K562 (cell line): ENCODE data around the gene PRR36. TPM values are rescaled to one million over a fixed set of nuclear protein-coding genes. Genes with fewer than 3 reads are reported as not detected.

Experiments used
- ATAC-seq: fragments of 200-7000 bp; cut with Tn5 transposase; 3 replicates; pipeline ENCODE4 v1.9.1; 2020; ENCODE audit warnings: moderate library complexity
- BruUV-seq: library from RNA; stranded (reverse); fragments of 400-500 nt; replicated peaks from 2 replicates; lab custom pipeline; 2021; lab: Mats Ljungman, UMichigan
- CTCF ChIA-PET: fragments of 300-600 bp; formaldehyde crosslinking; extraction: SDS; loops from one replicate; lab custom pipeline; 2021; ENCODE audit warnings: low intra/inter-chr PET ratio; lab: Yijun Ruan, JAX
- POLR2A ChIA-PET: fragments of 300-600, 350-650 bp; sonication (Branson Sonifier 250); formaldehyde crosslinking; extraction: SDS; loops from one replicate; lab custom pipeline; 2021; ENCODE audit warnings: antibody characterized with exemption, inconsistent platforms; lab: Yijun Ruan, JAX
- DNase-seq, 4 experiments: peaks; one replicate each; pipeline versions ENCODE4 v3.0.0 to v3.0.0-alpha.2; 2011 to 2018; ENCODE audit warnings: low spot score in 3 of 4, mixed read lengths in 3 of 4; ENCODE audit errors: extremely low read depth in 1 of 4
- FAIRE-seq: peaks from 2 replicates; lab custom pipeline; 2011; peaks lifted over from hg19 to GRCh38; lab: Jason Lieb, UNC
- H2AFZ ChIP-seq: 2 replicates; pipeline ENCODE4 v1.6.0; 2011; ENCODE audit warnings: low read depth, low read length, control low read depth, inconsistent platforms
- H3K27ac ChIP-seq: fragments of 200-600 bp; 3 replicates; pipeline ENCODE4 v1.8.0; 2011; ENCODE audit warnings: low read depth, mild to moderate bottlenecking, control low read depth, inconsistent platforms, low read length, moderate library complexity, mixed read lengths; ENCODE audit errors: extremely low read depth
- H3K27me3 ChIP-seq, 2 experiments: fragments of 300-600 bp in 1 of 2; 2 replicates in 1 of 2; 3 replicates in 1 of 2; pipeline versions ENCODE4 v1.6.0 to v1.8.0; 2011; ENCODE audit warnings: inconsistent platforms in 2 of 2, low read length in 2 of 2, mild to moderate bottlenecking in 1 of 2, mixed read lengths in 1 of 2, moderate library complexity in 1 of 2; ENCODE audit not compliant: control insufficient read depth in 2 of 2, insufficient read depth in 2 of 2
- H3K36me3 ChIP-seq: fragments of 300-600 bp; 3 replicates; pipeline ENCODE4 v1.8.0; 2011; ENCODE audit warnings: mild to moderate bottlenecking, low read length, inconsistent platforms; ENCODE audit not compliant: control insufficient read depth, insufficient read depth
- H3K4me1 ChIP-seq, 2 experiments: fragments of 200-600 bp in 1 of 2; replicated peaks in 1 of 2; 2 replicates in 1 of 2; 3 replicates in 1 of 2; pipeline versions ENCODE4 v1.5.1 to v1.8.0; 2011; ENCODE audit warnings: inconsistent platforms in 2 of 2, low read length in 2 of 2, mild to moderate bottlenecking in 1 of 2, mixed read lengths in 1 of 2, moderate library complexity in 1 of 2; ENCODE audit not compliant: control insufficient read depth in 2 of 2, insufficient read depth in 2 of 2
- H3K4me2 ChIP-seq: 2 replicates; pipeline ENCODE4 v1.6.1; 2011; ENCODE audit warnings: low read length, control low read depth, inconsistent platforms, mixed read lengths; ENCODE audit not compliant: insufficient read depth
- H3K4me3 ChIP-seq: fragments of 200-600 bp; sonication (generic), shearing (Covaris generic); 2 replicates; pipeline ENCODE4 v1.5.1; 2016; ENCODE audit warnings: control low read depth, inconsistent platforms
- H3K79me2 ChIP-seq: fragments of 200-600 bp; 3 replicates; pipeline ENCODE4 v1.8.0; 2011; ENCODE audit warnings: low read length, inconsistent platforms; ENCODE audit not compliant: control insufficient read depth, insufficient read depth
- H3K9ac ChIP-seq, 2 experiments: 2 replicates each; pipeline versions ENCODE4 v1.6.0 to v1.6.1; 2011; ENCODE audit warnings: low read depth in 2 of 2, low read length in 2 of 2, control low read depth in 1 of 2, inconsistent platforms in 1 of 2, mild to moderate bottlenecking in 1 of 2, mixed read lengths in 1 of 2; ENCODE audit not compliant: insufficient read depth in 1 of 2
- H3K9me1 ChIP-seq: one replicate; pipeline ENCODE4 v1.6.0; 2011; ENCODE audit warnings: inconsistent platforms, mild to moderate bottlenecking, low read length, moderate library complexity; ENCODE audit not compliant: control insufficient read depth, insufficient read depth
- H3K9me3 ChIP-seq: replicated peaks from 2 replicates; pipeline ENCODE4 v1.5.1; 2011; ENCODE audit warnings: low read depth, low read length, inconsistent platforms; ENCODE audit not compliant: control insufficient read depth, insufficient read depth
- H4K20me1 ChIP-seq: replicated peaks from 2 replicates; pipeline ENCODE4 v1.6.1; 2011; ENCODE audit warnings: low read length, inconsistent platforms, mixed read lengths; ENCODE audit not compliant: control insufficient read depth, insufficient read depth
- CBX5 ChIP-seq: IDR thresholded peaks from 2 replicates; pipeline ENCODE4 v1.6.1; 2014; ENCODE audit warnings: low read depth, borderline replicate concordance
- GTF2E2 ChIP-seq: fragments of 200-800 bp; sonication (Bioruptor generic); IDR thresholded peaks from 2 replicates; pipeline ENCODE4 v1.6.1; 2016; ENCODE audit warnings: missing genetic modification characterization, missing compliant biosample characterization
- IRF9 ChIP-seq: fragments of 450-650 bp; IDR thresholded peaks from 2 replicates; pipeline ENCODE4 v1.6.1; 2016; ENCODE audit warnings: missing biosample characterization, missing genetic modification characterization
- JUN ChIP-seq, 2 experiments: sonication (generic) in 1 of 2; formaldehyde crosslinking in 1 of 2; IDR thresholded peaks; 2 replicates each; pipeline versions ENCODE4 v1.6.1 to v1.8.0; 2012 to 2022; ENCODE audit warnings: borderline replicate concordance in 2 of 2, mild to moderate bottlenecking in 2 of 2, improper control_type of control experiment in 1 of 2, low read depth in 1 of 2, low read length in 1 of 2, missing genetic modification reagents in 1 of 2
- UBTF ChIP-seq, 2 experiments: IDR thresholded peaks; 2 replicates each; pipeline ENCODE4 v1.6.1; 2012; ENCODE audit warnings: improper control_type of control experiment in 2 of 2, low read depth in 2 of 2, low read length in 2 of 2, borderline replicate concordance in 1 of 2
- ZEB2 ChIP-seq: fragments of 450-650 bp; IDR thresholded peaks from 2 replicates; pipeline ENCODE4 v1.6.1; 2016
- ZHX1 ChIP-seq: fragments of 150-350 bp; conservative IDR thresholded peaks from 2 replicates; pipeline ENCODE4 v1.6.1; 2014; ENCODE audit warnings: low read length
- WGBS: fragments of 100-300 bp; shearing (Covaris generic); methylation state at CpG from one replicate; pipeline ENCODE4 v1.1.6; 2016; ENCODE audit warnings: low coverage, mixed read lengths; ENCODE audit not compliant: insufficient coverage; ENCODE audit errors: missing lambda C conversion rate; 5-methylcytosine and 5-hydroxymethylcytosine counted together
- in situ Hi-C: fragments of 300-500 bp; cut with MboI; formaldehyde crosslinking; loops from 4 replicates; pipeline ENCODE4 v1.15.0; 2018; ENCODE audit warnings: inconsistent platforms, mixed read lengths
- intact Hi-C: fragments of 100-400 bp; cut with micrococcal nuclease; formaldehyde crosslinking; loops from 2 replicates; pipeline ENCODE4 v1.14.2; 2022
- polyA plus RNA-seq, 8 experiments: library from polyadenylated mRNA; depleted of rRNA in 4 of 8; stranded (reverse) in 5 of 8; unstranded in 3 of 8; fragments of >200 nt; fragmentation: Nextera tagmentation in 2 of 8; fragmentation: Illumina TruSeq in 1 of 8; extraction: Ambion mirVana in 2 of 8; extraction: Trizol in 1 of 8; gene quantifications; 2 replicates each; pipeline versions ENCODE4 v1.2.1 to v1.2.3, GENCODE V29; 2011 to 2014; ENCODE audit warnings: inconsistent platforms in 1 of 8, missing spikeins in 1 of 8
- total RNA-seq, 7 experiments: library from RNA; depleted of rRNA in 6 of 7; stranded (reverse); fragments of >200 nt in 6 of 7; fragmentation: Illumina TruSeq in 2 of 7; extraction: Trizol in 2 of 7; gene quantifications; 2 replicates each; pipeline versions ENCODE4 v1.2.1 to v1.2.3, GENCODE V29; 2011 to 2021; ENCODE audit warnings: low replicate concordance in 1 of 7

Gene PRR36
- total and polyA plus RNA-seq, 9 of the 15 experiments (the other 6 are each of a cell fraction or from before 2014, with no cell fraction given) = 0.05 to 0.42 (median 0.06) TPM; not detected in 6

- H3K4me1 ChIP-seq = no peaks in the 10 kb centered on the region
- CTCF ChIA-PET = no interaction called here
- in situ Hi-C loops = no loop called here
- no peaks in the 10 kb centered on the region for H4K20me1 ChIP-seq
- no peaks in the 10 kb centered on the region for H3K36me3 ChIP-seq
- H2AFZ ChIP-seq = no peak overlapping the region
- 4% methylated on average over 4 of the region's 4 CpGs for whole genome bisulfite sequencing
- no peak overlapping the region for H3K9ac ChIP-seq
- no peaks in the 10 kb centered on the region for H3K9me1 ChIP-seq
- POLR2A ChIA-PET = no interaction called here
- peaks cover 8 to 18% of the 10 kb centered on the region in 2 experiments for H3K27me3 ChIP-seq
- BruUV-seq = no TSS peak
- no peak overlapping the region for H3K4me2 ChIP-seq
- ATAC-seq (no peak), DNase-seq (no peak), FAIRE-seq (no peak)
- intact Hi-C loops = no loop called here
- no peak overlapping the region for H3K27ac ChIP-seq
- no peaks in the 10 kb centered on the region for H3K9me3 ChIP-seq
- H3K4me3 ChIP-seq = no peak overlapping the region
- H3K79me2 ChIP-seq = no peaks in the 10 kb centered on the region
- no peak for TF ChIP-seq JUN (IDR thresholded peaks at IDR 0.05; ENCODE audit: borderline replicate concordance, low read depth, low read length)
- TF ChIP-seq JUN (CRISPR knock-in tag; IDR thresholded peaks at IDR 0.05; ENCODE audit: borderline replicate concordance) = no peak
- no peak for TF ChIP-seq UBTF (IDR thresholded peaks at IDR 0.05; ENCODE audit: borderline replicate concordance in 1 of 2, low read depth in 2 of 2, low read length in 2 of 2)
- peak; percentile 73; the same call in 1 of the 2 replicates for TF ChIP-seq IRF9
- no peak for TF ChIP-seq CBX5
- TF ChIP-seq GTF2E2 = no peak
- no peak for TF ChIP-seq ZEB2
- no peak for TF ChIP-seq ZHX1
These were observed 51.2 kb downstream of the PRR36 start for GRCh38 chr19:7822910-7823515.
